Ovary (tissue), 3 donors: ENCODE measurements around the gene OTULINL.

Experiments
- EP300 ChIP-seq: sonication (generic); formaldehyde crosslinking; IDR thresholded peaks from one replicate; pipeline ENCODE4 v1.6.1; 2017; ENCODE audit warnings: antibody characterized with exemption
- POLR2A ChIP-seq: fragments of 450-650 bp; IDR thresholded peaks from one replicate; pipeline ENCODE4 v1.6.1; 2017; ENCODE audit warnings: antibody characterized with exemption, mild to moderate bottlenecking, moderate library complexity
- TF ChIP-seq, protein P1 (sequence below), 3 donors: fragments of 450-650 bp in 2 of 3; fragments of 200-600 bp in 1 of 3; IDR thresholded peaks; one replicate each; pipeline versions ENCODE4 v1.5.1 to v1.8.0; 2016 to 2022; ENCODE audit warnings: antibody characterized with exemption in 3 of 3, mild to moderate bottlenecking in 1 of 3
- donor health status: DM: no; HTN: no; CAD: no.

DNA sequence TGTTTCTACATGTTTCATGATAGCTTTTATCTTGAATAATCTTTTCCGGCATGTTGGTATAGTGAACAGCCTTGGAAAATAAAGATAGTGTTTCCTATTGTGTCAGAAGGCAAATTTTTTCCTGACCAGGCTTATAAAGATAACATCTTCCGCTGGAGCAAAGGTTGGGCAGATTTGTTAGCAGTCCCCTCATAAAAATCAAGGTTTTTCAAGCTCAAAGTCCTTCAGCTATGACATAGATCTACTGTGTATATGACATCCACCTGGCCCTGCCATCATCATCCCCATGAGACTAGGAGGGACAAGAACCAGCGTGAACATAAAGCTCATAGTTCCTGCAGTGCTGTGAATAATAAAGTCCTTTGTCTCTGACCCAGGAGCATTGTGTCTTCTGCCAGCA lies 30.4 kb upstream of the OTULINL start:
- TF ChIP-seq, protein P1, sequence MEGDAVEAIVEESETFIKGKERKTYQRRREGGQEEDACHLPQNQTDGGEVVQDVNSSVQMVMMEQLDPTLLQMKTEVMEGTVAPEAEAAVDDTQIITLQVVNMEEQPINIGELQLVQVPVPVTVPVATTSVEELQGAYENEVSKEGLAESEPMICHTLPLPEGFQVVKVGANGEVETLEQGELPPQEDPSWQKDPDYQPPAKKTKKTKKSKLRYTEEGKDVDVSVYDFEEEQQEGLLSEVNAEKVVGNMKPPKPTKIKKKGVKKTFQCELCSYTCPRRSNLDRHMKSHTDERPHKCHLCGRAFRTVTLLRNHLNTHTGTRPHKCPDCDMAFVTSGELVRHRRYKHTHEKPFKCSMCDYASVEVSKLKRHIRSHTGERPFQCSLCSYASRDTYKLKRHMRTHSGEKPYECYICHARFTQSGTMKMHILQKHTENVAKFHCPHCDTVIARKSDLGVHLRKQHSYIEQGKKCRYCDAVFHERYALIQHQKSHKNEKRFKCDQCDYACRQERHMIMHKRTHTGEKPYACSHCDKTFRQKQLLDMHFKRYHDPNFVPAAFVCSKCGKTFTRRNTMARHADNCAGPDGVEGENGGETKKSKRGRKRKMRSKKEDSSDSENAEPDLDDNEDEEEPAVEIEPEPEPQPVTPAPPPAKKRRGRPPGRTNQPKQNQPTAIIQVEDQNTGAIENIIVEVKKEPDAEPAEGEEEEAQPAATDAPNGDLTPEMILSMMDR (IDR thresholded peaks at IDR 0.05), result no peak
- no peak for TF ChIP-seq POLR2A
- no peak for TF ChIP-seq EP300
